GM19043 (cell line): Measurements from ENCODE around the gene AGBL2.
"Not testable (repeated sequence)": the region's sequence is repeated elsewhere in the genome, so short reads cannot be mapped to it uniquely, and the experiment has no call there.

Experiments
- ATAC-seq: cut with Tn5 transposase; IDR thresholded peaks from one replicate; pipeline ENCODE4 v1.9.1; 2021; ENCODE audit warnings: low read depth; ENCODE audit not compliant: unreplicated experiment

The AGBL2 gene

GRCh38 chr11:47715082-47715669, at the start of gene AGBL2:
AGBL2 (minus strand) TSS chr11:47715369; CDS start chr11:47714650, 719 bp downstream.
- ATAC-seq, result peak; percentile 99

- ATAC-seq, result not testable (repeated sequence)
These were observed 44.1 kb upstream of the AGBL2 start for GRCh38 chr11:47759291-47759690.

DNA sequence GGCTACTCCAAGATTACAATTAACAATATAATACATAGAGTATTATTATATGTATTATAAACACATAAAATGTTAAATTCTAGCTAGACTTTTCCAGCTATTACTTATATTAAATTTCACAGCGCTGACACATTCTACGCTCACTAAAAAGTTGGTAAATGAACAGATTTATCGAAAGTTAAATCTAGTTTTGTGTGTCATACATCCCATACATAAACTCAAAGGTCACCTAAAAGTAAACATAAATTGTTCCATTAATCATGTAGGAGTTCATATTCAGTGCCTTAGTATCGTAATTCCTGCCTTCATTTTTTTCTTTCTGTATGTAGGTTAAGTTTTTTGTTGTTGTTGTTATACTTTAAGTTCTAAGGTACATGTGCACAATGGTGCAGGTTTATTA, 41.0 kb upstream of the AGBL2 start:
- no peak for ATAC-seq

GRCh38 chr11:47750725-47751124, 35.6 kb upstream of the AGBL2 start:
- no peak for ATAC-seq

- ATAC-seq, result not testable (repeated sequence)
These were observed 27.3 kb upstream of the AGBL2 start for GRCh38 chr11:47742494-47742893.

DNA sequence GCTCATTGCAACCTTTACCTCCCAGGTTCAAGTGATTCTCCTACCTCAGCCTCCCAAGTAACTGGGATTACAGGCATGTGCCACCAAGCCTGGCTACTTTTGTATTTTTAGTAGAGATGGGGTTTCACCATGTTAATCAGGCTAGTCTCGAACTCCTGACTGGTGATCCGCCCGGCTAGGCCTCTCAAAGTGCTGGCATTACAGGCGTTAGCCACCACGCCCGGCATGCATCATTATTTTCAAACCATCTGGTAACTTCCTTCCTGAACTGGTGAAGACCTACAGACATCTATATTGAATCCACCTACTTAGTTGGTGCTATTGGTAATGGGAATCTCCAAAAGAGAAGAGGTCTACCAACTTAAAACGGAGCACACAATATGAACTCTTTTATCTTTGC, 22.6 kb upstream of the AGBL2 start:
- not testable (repeated sequence) for ATAC-seq

DNA sequence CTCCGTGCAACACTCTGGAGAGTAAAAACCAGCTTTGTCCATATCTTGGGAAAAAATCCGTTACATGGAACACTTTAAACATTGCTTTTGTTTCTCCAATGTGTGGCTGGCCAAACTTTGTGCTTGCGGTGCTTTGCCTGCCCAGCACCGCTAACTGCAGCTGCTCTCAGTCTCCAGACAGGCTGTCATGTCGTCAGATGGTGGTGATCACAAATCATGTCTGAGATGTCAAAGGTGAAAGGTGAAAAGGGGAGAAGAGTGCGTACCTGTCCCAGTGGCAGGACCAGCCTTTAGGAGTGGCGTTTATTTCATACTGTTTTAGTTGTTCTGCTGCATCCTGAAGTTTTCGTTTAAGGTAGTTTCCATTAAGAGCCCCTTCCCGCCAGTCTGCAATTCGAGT, 17.1 kb upstream of the AGBL2 start:
- ATAC-seq, result no peak

- ATAC-seq, result no peak
These were observed 16.3 kb upstream of the AGBL2 start for GRCh38 chr11:47731475-47731874.

- no peak for ATAC-seq
These were observed 11.8 kb upstream of the AGBL2 start for GRCh38 chr11:47726878-47727514.

GRCh38 chr11:47726118-47726442, 10.9 kb upstream of the AGBL2 start:
- ATAC-seq, result no peak

DNA sequence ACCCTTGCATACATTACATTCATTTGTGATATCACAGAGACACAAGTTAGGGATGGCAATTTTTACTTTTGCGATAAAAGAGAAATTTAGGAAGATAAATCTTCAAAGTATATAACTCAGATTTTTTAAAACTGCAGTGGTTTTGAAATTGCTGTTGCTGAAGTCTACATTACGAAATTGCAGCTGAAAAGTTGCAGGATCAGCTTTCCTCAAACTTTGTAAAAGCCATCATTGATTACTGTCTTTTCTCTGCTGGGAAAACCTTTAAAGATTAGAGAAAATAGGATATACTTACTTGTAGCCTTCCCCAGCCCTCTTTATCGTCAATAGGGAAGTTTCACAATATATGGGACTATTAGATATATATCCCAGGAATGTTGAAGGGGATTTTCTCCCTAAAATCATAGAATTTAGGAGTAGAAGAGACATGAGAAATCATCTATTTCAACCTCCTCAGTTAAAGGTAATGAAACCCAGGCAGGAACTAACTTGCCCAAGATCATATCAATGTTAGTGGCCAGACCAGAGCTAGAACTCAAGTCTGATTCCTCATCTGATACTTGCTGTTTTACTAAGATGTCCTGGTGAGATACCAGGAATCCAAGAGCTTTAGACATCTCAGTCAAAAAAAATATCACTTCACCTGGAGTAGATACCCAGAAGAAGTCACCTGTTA, 10.4 kb upstream of the AGBL2 start:
- no peak for ATAC-seq

DNA sequence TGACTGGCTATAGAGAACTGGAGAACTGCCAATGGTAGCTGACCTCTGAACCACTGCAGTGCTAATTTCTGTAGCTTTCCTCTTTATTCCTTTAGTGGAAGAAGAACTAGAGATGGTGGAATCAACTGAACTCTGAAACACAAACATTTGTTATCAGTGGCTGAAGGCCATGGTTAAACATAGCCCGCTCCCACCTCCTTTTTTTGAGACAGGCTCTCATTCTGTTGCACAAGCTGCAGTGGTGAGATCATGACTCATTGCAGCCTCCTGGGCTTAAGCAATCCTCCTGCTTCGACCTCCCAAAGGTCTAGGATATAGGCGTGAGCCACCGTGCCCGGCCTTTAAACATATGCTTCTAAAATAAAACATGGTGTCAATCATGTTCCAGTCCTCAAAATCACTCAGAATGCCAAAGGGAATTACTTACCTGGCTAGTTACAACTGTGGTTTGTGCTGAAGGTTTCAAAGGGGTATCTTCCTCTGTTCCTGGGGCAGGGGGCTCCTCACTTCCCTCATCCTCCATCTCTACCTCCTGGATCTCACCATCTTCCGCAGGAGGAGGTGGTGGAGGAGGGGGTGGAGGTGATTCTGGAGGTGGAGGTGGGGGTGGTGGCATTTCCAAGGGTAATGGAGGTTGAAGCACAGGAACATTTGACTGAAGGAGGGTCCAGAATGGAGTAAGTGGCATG, 9.0 kb upstream of the AGBL2 start:
- ATAC-seq, result no peak

DNA sequence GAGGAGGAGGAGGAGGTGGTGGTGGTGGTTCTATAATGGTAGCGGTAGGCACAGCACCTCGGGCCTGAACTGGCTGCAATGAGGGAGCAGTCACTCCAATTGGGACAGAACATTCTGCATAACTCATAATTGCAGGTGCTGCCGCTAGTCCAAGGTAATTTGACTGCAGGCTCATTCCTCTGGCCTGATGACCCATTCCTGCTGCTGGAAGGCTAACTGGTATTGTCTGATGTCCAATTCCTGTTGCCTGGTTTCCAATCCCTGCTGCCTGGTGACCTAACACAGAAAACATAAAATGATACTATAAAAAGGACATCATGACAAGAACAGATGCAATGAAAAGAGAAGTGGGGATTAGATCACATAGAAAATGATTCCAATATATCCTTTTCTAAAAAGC, 7.9 kb upstream of the AGBL2 start:
- no peak for ATAC-seq

- no peak for ATAC-seq
These were observed 5.5 kb upstream of the AGBL2 start for GRCh38 chr11:47720651-47721050.

DNA sequence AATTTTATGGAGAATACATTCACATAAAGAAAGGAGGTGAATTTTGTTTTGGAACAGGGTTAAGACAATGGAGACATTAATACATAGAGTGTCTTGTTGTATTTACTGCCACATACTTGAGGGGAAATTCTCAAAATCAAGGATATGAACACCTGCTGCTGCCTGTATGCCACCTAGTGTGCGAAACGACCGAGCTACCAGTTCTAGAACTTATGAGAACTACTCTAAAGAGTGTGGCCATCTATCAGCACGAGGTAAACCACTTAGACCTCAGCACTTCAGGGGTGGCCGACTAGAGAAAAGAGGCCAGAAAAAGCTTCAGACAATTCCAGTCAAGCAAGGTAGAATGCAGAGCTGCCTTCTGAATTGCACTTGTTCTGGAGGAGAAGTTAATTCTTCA, 1.5 kb upstream of the AGBL2 start:
- ATAC-seq, result no peak

DNA sequence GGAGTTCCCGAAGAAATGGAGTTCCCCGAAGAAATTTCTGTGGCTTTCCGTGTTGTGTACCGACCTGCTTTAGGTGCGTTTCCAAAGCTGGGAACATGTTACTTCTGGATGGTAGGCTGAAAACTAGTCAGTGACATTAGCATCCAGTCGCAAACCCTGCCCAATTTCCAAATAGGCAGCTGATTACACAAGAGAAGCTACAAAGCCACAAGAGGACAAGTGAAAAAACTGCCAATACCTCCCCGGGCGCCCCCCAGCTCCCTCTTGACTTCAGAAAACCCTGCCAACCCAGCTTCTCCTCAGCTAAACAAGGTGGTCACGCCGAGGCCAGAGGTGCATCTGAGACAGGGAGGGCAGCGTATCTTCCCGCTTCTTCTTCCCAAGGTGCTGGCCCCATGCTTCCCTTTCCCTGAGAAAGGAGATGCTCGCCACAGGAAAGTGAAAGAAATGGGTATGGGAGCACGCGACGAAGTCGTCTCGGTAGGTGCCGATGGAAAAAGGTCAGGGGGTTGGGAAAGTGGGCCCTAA, 551 bp downstream of the AGBL2 start:
- no peak for ATAC-seq

DNA sequence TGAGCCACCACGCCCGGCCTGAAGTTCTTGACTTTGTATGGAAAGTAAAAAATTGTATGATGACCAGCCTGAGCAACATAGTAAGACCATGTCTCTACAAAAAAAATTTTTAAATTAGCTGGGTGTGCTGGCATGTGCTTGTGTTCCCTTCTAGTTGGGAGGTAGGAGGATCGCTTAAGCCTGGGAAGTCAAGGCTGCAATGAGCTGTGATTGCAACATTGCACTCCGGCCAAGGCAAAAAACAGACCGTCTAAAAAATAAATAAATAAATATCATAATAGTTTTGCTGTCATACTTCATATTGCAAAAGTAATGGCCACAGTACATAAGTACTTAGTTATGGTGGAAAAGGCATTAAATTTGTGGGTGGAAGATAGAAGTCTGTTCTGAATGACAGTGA, 3.4 kb downstream of the AGBL2 start:
- no peak for ATAC-seq

DNA sequence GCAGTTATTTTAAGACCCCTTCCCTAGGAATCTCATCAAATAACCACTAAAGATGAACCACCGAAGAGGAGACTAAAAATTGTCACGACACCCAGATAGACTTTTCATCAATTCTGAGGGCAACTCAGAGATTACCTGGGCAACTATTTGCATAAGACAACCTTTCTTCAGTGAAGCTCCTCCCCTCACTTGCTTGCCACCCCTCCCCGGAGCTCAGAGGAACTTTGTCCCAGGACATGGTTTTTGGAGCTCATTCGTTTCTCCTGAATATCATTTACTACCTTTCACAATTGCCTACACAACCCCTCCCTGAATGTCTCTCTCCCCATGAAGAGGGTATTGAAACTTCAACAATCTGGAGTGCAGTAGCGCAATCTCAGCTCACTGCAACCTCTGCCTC, 3.9 kb downstream of the AGBL2 start:
- no peak for ATAC-seq

DNA sequence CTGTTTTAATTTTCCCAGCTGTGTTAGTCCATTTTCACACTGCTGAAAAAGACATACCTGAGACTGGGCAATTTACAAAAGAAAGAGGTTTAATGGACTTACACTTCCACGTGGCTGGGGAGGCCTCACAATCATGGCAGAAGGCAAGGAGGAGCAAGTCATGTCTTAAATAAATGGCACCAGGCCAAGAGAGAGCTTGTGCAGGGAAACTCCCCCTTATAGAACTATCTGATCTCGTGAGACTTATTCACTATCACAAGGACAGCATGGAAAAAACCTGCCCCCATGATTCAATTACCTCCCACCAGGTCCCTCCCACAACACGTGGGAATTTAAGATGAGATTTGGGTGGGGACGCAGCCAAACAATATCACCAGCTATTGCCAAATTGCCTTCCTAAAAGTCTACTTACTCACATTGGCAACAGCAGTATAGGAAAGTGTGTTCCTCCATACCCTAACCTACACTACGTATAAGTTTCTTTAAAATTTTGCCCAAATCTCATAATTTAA, 7.8 kb downstream of the AGBL2 start:
- not testable (repeated sequence) for ATAC-seq

DNA sequence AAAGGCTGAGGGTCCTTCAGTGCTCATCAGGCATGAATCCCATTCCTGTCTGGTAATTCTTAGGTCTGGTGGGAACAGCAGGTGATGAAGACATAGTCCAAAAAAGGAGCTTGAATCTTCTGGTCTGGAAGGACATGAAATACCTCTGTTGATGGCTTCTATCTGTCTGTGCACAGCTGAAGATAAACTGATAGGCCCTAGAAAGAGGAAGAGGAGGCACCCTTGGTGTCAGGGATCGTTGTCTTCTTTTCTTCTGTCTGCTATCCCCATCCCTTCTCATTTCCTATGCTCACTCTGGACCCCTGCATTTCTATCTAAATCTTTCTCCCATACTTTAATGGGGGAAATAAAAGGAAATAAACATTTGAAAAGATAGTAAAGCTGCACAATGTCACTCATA, 9.4 kb downstream of the AGBL2 start:
- no peak for ATAC-seq

GRCh38 chr11:47691979-47692378, 23.2 kb downstream of the AGBL2 start:
- ATAC-seq, result no peak
